CD1c-positive myeloid dendritic cell (primary cell): ENCODE data around the gene EEF1A2.

Experiments used
- DNase-seq: peaks from one replicate; pipeline ENCODE4 v3.0.0-alpha.2; 2016; ENCODE audit errors: extremely low spot score

EEF1A2 gene

GRCh38 chr20:63536997-63537524 is 38.2 kb upstream of the EEF1A2 start, which contains the start of gene PTK6:
PTK6 (minus strand) TSS chr20:63537376; CDS start chr20:63537314, 62 bp downstream.
- peak; percentile 85 for DNase-seq

DNA sequence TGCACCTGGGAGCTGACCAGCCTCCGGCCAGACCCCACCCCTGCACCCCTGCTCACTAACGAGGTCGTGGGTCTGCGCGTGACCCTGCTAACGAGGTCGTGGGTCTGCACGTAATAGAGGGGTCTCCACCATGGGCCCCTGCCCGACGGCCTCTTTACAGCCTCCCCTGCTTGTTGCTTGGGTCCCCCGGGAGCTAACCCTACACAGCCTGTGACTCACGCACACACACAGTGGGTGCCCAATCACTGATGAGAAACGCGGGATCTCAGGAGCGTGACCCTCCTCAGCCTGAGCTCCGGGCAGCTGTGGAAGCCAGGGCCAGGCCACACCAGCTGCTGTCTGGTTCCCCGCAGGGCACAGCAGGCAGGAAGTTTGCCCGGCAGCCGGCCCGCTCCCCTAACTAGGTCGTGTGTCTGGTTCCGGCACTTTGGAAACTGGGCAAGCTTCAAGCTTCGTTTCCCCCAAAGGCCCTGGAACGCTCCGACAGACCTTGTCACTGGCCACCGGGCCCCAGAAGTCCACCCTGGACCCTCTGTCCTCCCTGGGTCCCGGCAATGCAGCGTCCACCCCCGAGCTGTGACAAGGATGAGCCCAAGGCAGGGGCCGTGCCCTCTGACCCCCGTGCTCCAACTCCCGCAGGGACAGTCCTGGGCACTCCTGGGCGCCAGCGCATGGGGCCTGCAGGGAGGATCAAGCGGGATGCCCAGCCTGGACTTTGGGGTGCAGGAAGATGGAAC is 37.5 kb upstream of the EEF1A2 start:
- no peak for DNase-seq

- no peak for DNase-seq
These were observed 36.2 kb upstream of the EEF1A2 start for GRCh38 chr20:63534831-63535651.

DNA sequence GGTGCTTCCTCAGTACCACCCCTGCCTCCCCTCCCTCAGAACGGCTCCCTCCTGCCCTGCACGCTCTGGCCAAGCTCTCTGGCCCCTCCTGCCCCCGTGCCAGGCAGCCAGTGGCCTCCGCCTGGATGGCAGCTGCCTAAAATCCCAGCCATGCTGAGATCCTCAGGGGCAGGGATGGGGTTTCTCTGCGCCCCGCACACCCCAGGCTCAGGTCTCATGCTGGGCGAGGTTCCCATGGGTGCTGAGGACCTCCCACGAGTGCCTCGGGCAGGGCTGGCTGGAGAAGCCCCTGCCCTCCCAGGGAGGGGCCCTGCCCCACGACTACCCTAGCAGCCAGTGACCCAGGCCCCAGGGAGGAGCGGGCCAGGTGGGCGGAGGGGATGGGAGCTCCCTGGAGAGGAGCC is 35.5 kb upstream of the EEF1A2 start:
- no peak for DNase-seq

DNA sequence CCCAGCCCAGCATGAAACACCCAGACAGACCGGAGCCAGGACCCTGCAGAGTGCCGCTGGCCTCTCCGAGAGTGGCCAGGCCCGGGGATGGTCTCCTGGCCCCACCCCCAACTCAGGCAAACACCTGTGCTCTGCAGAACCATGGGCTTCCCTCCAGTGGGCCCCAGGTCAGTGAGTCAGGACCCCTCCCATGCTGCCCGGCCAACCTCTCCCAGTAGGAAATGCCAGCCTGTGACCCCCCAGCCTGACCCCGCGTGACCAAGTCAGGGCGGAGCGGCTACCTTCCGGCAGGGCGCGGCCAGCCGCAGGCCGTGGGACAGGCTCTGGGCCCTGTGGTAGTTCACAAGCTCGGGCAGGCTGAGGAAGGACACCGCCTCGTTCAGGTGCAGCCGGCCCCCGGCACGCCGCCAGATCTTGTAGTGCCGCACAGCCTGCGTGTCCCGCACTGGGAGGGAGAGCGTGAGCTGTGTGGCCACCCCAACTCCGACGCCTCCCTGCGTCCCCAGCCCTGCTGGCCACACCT is 35.0 kb upstream of the EEF1A2 start:
- DNase-seq, result no peak

DNA sequence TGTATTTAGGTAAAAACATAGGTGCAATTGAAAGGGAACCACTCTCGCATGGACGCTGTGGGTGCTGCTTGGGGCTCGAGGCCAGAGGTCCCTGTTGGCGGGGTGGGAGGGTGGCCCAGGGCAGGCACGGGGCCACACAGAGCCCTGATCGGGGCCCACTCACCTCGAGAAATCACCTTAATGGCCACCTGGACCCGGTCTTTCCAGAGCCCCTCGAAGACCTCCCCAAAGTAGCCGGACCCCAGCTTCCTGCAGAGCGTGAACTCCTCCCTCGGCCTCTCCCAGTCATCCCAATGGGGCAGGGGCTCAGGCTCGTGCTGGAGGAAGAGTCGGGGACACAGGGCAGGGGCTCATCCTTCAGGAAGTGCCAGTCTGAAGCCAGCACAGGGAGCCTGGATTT is 34.5 kb upstream of the EEF1A2 start:
- DNase-seq, result no peak

DNA sequence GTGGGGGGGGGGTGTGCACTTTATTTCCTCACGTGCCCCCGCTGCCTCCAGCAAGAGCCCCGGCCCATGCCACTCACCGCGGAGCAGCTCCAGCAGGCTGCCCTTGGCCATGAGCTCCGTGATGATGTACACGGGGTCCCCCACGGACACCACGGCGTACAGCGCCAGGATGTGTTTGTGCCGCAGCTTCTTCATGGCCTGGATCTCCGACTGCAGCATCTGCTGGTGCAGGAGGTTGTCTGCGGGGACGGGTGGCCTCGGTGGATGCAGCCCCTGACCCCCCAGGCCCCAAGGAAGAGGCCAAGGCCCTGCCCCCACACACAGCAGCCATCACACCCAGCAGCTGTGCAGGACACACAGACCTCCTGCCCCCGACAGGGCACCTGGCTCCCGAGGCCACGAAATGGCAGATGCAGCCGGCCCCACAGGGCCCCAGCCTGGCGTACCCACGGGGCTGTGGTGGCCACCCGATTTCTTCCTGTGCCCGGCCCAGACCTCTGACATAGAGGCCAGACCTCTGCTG is 33.6 kb upstream of the EEF1A2 start:
- DNase-seq, result no peak

GRCh38 chr20:63531686-63532448 is 33.0 kb upstream of the EEF1A2 start:
- no peak for DNase-seq

- no peak for DNase-seq
These were observed 31.9 kb upstream of the EEF1A2 start for GRCh38 chr20:63530788-63531160.

DNA sequence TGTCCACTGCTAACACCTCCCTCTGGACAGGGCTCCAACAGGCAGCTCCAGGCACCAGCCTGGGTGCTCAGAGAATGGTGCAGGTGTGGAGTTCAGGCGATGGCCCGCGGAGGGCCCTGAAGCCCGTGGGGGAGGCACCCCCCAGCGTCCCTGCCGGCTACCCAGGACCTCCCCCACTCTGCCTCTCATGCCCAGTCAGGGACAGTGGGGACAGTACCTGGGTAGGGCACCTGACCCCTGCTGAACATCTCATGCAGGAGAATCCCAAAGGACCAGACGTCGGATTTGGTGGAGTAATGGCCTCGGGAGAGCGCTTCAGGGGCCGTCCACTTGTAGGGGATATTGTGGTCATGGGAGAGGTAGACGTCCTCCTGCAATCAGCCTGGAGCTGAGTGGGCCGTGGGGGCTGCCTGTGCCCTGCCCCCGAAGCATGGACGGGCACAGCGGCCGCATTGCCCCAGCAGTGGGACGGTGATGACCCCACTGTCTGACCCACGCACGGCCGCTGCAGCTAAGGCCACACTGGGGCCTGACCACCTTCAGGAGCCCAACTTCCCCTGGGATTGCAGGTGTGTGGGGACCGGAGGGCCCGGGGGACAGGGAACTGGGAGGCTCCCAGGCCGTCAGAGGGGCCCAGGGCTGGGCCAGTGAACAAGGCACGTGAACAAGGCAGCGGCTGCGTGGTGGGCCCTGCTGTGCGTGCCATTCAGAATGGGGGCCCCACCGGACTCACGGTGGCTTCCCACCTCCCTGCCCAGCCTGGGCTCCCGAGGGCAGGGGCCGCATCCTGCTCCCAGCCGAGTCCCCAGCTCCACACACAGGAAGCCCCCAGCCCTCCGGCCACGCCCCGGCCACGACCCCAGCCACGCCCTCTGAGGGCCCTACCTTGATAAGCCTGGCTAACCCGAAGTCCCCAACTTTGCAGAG is 31.2 kb upstream of the EEF1A2 start:
- DNase-seq, result no peak

GRCh38 chr20:63529180-63529860 is 30.4 kb upstream of the EEF1A2 start:
- DNase-seq, result no peak

- no peak for DNase-seq
These were observed 28.3 kb upstream of the EEF1A2 start for GRCh38 chr20:63527184-63527583.

- no peak for DNase-seq
These were observed 27.1 kb upstream of the EEF1A2 start for GRCh38 chr20:63525971-63526370.

GRCh38 chr20:63525185-63525584 is 26.3 kb upstream of the EEF1A2 start:
- no peak for DNase-seq

- DNase-seq, result no peak
These were observed 24.2 kb upstream of the EEF1A2 start for GRCh38 chr20:63522981-63523611.

GRCh38 chr20:63522091-63522868 is 23.4 kb upstream of the EEF1A2 start:
- DNase-seq, result no peak

- no peak for DNase-seq
These were observed 22.7 kb upstream of the EEF1A2 start for GRCh38 chr20:63521602-63522001.

- DNase-seq, result peak; percentile 76
These were observed 22.2 kb upstream of the EEF1A2 start for GRCh38 chr20:63520934-63521601.
